ENCODE results near the gene DMD.

The DMD gene

GRCh38 chrX:33062041-33062440 lies 149.3 kb downstream of the DMD start:
- Histone ChIP-seq H3F3A (ENCODE audit: insufficient read depth, low read length) (no peaks in the 10 kb centered on the region), H3K27ac (ENCODE audit: low read length) (no peak overlapping the region), H4K20me1 (ENCODE audit: insufficient read depth, low read length) (no peaks in the 10 kb centered on the region), H3K4me1 (ENCODE audit: low read length) (no peaks in the 10 kb centered on the region), H3K9me2 (replicated peaks; ENCODE audit: insufficient read depth, low read length) (no peaks in the 10 kb centered on the region), H3K36me3 (replicated peaks; ENCODE audit: insufficient read depth, low read length) (no peaks in the 10 kb centered on the region), H3K9me3 (replicated peaks; ENCODE audit: insufficient read depth, low read length) (no peaks in the 10 kb centered on the region), H3K4me3 (ENCODE audit: low read length) (no peak overlapping the region), H3K79me2 (ENCODE audit: low read length) (no peaks in the 10 kb centered on the region), H3K4me2 (ENCODE audit: low read depth, low read length) (no peak overlapping the region), H3K9ac (ENCODE audit: low read length) (no peak overlapping the region), H3K27me3 (replicated peaks; ENCODE audit: insufficient read depth, low read length) (no peaks in the 10 kb centered on the region), H2AFZ (ENCODE audit: low read length) (no peak overlapping the region)
- TF ChIP-seq EZH2 (optimal IDR thresholded peaks at IDR 0.05; ENCODE audit: low read depth, low read length) (no peak), EZH2phosphoT487 (IDR thresholded peaks at IDR 0.05; ENCODE audit: low read length) (no peak), CTCF (IDR thresholded peaks at IDR 0.05; ENCODE audit: low read length) (no peak)
- no peak for DNase-seq

- H3K9ac ChIP-seq (ENCODE audit: low read length): no peak overlapping the region
- no peaks in the 10 kb centered on the region for H3K79me2 ChIP-seq (ENCODE audit: low read length)
- no peaks in the 10 kb centered on the region for H3K36me3 ChIP-seq (replicated peaks; ENCODE audit: insufficient read depth, low read length)
- no peaks in the 10 kb centered on the region for H3K9me3 ChIP-seq (replicated peaks; ENCODE audit: insufficient read depth, low read length)
- no peak overlapping the region for H2AFZ ChIP-seq (ENCODE audit: low read length)
- H4K20me1 ChIP-seq (ENCODE audit: insufficient read depth, low read length): no peaks in the 10 kb centered on the region
- no peak overlapping the region for H3K4me3 ChIP-seq (ENCODE audit: low read length)
- no peaks in the 10 kb centered on the region for H3K9me2 ChIP-seq (replicated peaks; ENCODE audit: insufficient read depth, low read length)
- H3K27me3 ChIP-seq (replicated peaks; ENCODE audit: insufficient read depth, low read length): no peaks in the 10 kb centered on the region
- no peak for TF ChIP-seq EZH2 (optimal IDR thresholded peaks at IDR 0.05; ENCODE audit: low read depth, low read length)
- TF ChIP-seq EZH2phosphoT487 (IDR thresholded peaks at IDR 0.05; ENCODE audit: low read length): no peak
- no peak for TF ChIP-seq CTCF (IDR thresholded peaks at IDR 0.05; ENCODE audit: low read length)
- no peak overlapping the region for H3K4me2 ChIP-seq (ENCODE audit: low read depth, low read length)
- no peak overlapping the region for H3K27ac ChIP-seq (ENCODE audit: low read length)
- no peaks in the 10 kb centered on the region for H3K4me1 ChIP-seq (ENCODE audit: low read length)
- H3F3A ChIP-seq (ENCODE audit: insufficient read depth, low read length): no peaks in the 10 kb centered on the region
- no peak for DNase-seq
Measured at GRCh38 chrX:33053001-33053400, 158.3 kb downstream of the DMD start.

- H3K9me3 ChIP-seq (replicated peaks; ENCODE audit: insufficient read depth, low read length): no peaks in the 10 kb centered on the region
- H3K4me3 ChIP-seq (ENCODE audit: low read length): no peak overlapping the region
- no peaks in the 10 kb centered on the region for H3K9me2 ChIP-seq (replicated peaks; ENCODE audit: insufficient read depth, low read length)
- no peak overlapping the region for H2AFZ ChIP-seq (ENCODE audit: low read length)
- H3K79me2 ChIP-seq (ENCODE audit: low read length): no peaks in the 10 kb centered on the region
- H3K4me1 ChIP-seq (ENCODE audit: low read length): no peaks in the 10 kb centered on the region
- H3K9ac ChIP-seq (ENCODE audit: low read length): no peak overlapping the region
- no peaks in the 10 kb centered on the region for H3F3A ChIP-seq (ENCODE audit: insufficient read depth, low read length)
- no peaks in the 10 kb centered on the region for H4K20me1 ChIP-seq (ENCODE audit: insufficient read depth, low read length)
- no peaks in the 10 kb centered on the region for H3K27me3 ChIP-seq (replicated peaks; ENCODE audit: insufficient read depth, low read length)
- TF ChIP-seq CTCF (IDR thresholded peaks at IDR 0.05; ENCODE audit: low read length) (no peak), EZH2phosphoT487 (IDR thresholded peaks at IDR 0.05; ENCODE audit: low read length) (no peak), EZH2 (optimal IDR thresholded peaks at IDR 0.05; ENCODE audit: low read depth, low read length) (no peak)
- no peak for DNase-seq
- H3K27ac ChIP-seq (ENCODE audit: low read length): no peak overlapping the region
- H3K36me3 ChIP-seq (replicated peaks; ENCODE audit: insufficient read depth, low read length): no peaks in the 10 kb centered on the region
- no peak overlapping the region for H3K4me2 ChIP-seq (ENCODE audit: low read depth, low read length)
Measured at GRCh38 chrX:33045882-33046281, 165.5 kb downstream of the DMD start.

Measured in MM.1S (cell line).